H1 (cell line): ENCODE results near the gene GATAD2B. TPM values are rescaled to one million over a fixed set of nuclear protein-coding genes. Genes with fewer than 3 reads are reported as not detected.

Experiments used
- CTCF ChIA-PET: fragments of 300-600 bp; sonication (Branson Sonifier 250); formaldehyde crosslinking; loops from one replicate; lab custom pipeline; 2021; ENCODE audit not compliant: partially characterized antibody; lab: Charles Lee
- POLR2A ChIA-PET: fragments of 300-600 bp; sonication (Branson Sonifier 250); formaldehyde crosslinking; loops from one replicate; lab custom pipeline; 2021; ENCODE audit warnings: inconsistent platforms; ENCODE audit not compliant: partially characterized antibody; lab: Charles Lee
- DNase-seq, 2 experiments: peaks; one replicate each; pipeline versions ENCODE4 v3.0.0 to v3.0.0-alpha.2; 2010 to 2022; ENCODE audit warnings: low spot score in 2 of 2, low read depth in 1 of 2, mixed read lengths in 1 of 2
- FAIRE-seq: peaks from 2 replicates; lab custom pipeline; 2011; peaks lifted over from hg19 to GRCh38; lab: Jason Lieb, UNC
- H2AFZ ChIP-seq: 2 replicates; pipeline ENCODE4 v1.8.1; 2012; ENCODE audit warnings: low read length, inconsistent platforms
- H2AK5ac ChIP-seq: 2 replicates; pipeline ENCODE4 v1.6.1; 2013; ENCODE audit warnings: low read depth, low read length
- H2BK120ac ChIP-seq: replicated peaks from 2 replicates; pipeline ENCODE3; 2013; ENCODE audit warnings: low read depth, low read length, inconsistent platforms
- H2BK12ac ChIP-seq: 2 replicates; pipeline ENCODE4 v1.6.1; 2013; ENCODE audit warnings: low read depth, low read length
- H2BK15ac ChIP-seq: 2 replicates; pipeline ENCODE4 v1.6.1; 2013; ENCODE audit warnings: low read length
- H2BK20ac ChIP-seq: 2 replicates; pipeline ENCODE4 v1.6.1; 2013; ENCODE audit warnings: low read length
- H2BK5ac ChIP-seq: 2 replicates; pipeline ENCODE4 v1.6.1; 2013; ENCODE audit warnings: low read depth, low read length
- H3K14ac ChIP-seq: 2 replicates; pipeline ENCODE4 v1.6.1; 2013; ENCODE audit warnings: inconsistent platforms; ENCODE audit not compliant: insufficient read length
- H3K18ac ChIP-seq: 2 replicates; pipeline ENCODE4 v1.6.1; 2013; ENCODE audit warnings: low read length; ENCODE audit errors: extremely low read depth
- H3K23ac ChIP-seq: 2 replicates; pipeline ENCODE4 v1.6.1; 2013; ENCODE audit warnings: inconsistent platforms; ENCODE audit not compliant: insufficient read length
- H3K23me2 ChIP-seq: 2 replicates; pipeline ENCODE4 v1.6.1; 2013; ENCODE audit warnings: low read depth, low read length
- H3K27ac ChIP-seq: 2 replicates; pipeline ENCODE4 v1.6.1; 2011; ENCODE audit warnings: low read depth, low read length, inconsistent platforms
- H3K27me3 ChIP-seq, 4 experiments: replicated peaks in 1 of 4; 1 replicate in 1 of 4; 2 replicates in 3 of 4; pipeline versions ENCODE4 v1.6.1 to v1.8.1; 2011 to 2013; ENCODE audit warnings: low read length in 3 of 4, mild to moderate bottlenecking in 3 of 4, inconsistent platforms in 2 of 4, mixed read lengths in 2 of 4, moderate library complexity in 1 of 4; ENCODE audit not compliant: control insufficient read depth in 3 of 4, insufficient read depth in 3 of 4; ENCODE audit errors: extremely low read depth in 1 of 4
- H3K36me3 ChIP-seq, 4 experiments: 2 replicates each; pipeline versions ENCODE4 v1.6.1 to v1.8.1; 2011 to 2013; ENCODE audit warnings: mild to moderate bottlenecking in 4 of 4, low read length in 3 of 4, moderate library complexity in 2 of 4, control low read depth in 1 of 4, inconsistent platforms in 1 of 4; ENCODE audit not compliant: insufficient read depth in 4 of 4, control insufficient read depth in 2 of 4
- H3K4ac ChIP-seq: replicated peaks from 2 replicates; pipeline ENCODE3; 2013; ENCODE audit warnings: low read length, low read depth, mixed read lengths, inconsistent platforms; ENCODE audit not compliant: insufficient read length
- H3K4me1 ChIP-seq, 4 experiments: replicated peaks in 1 of 4; 1 replicate in 1 of 4; 2 replicates in 3 of 4; pipeline versions ENCODE4 v1.6.1 to v1.8.1; 2011 to 2013; ENCODE audit warnings: low read length in 3 of 4, inconsistent platforms in 2 of 4, mixed read lengths in 1 of 4; ENCODE audit not compliant: insufficient read depth in 4 of 4, control insufficient read depth in 3 of 4
- H3K4me2 ChIP-seq, 2 experiments: 2 replicates each; pipeline versions ENCODE4 v1.6.1 to v1.8.1; 2011 to 2013; ENCODE audit warnings: low read depth in 2 of 2, low read length in 2 of 2, control low read depth in 1 of 2, inconsistent platforms in 1 of 2, mild to moderate bottlenecking in 1 of 2; ENCODE audit not compliant: insufficient read depth in 1 of 2
- H3K4me3 ChIP-seq, 4 experiments: fragments of 200-600, 300-600 bp in 1 of 4; sonication (generic), shearing (Covaris generic), sonication (Bioruptor Twin) in 1 of 4; 2 replicates each; pipeline versions ENCODE4 v1.5.1 to v1.8.1; 2011 to 2016; ENCODE audit warnings: low read length in 4 of 4, low read depth in 3 of 4, control low read depth in 2 of 4, inconsistent platforms in 2 of 4, mild to moderate bottlenecking in 2 of 4, mixed read lengths in 1 of 4, moderate library complexity in 1 of 4; ENCODE audit not compliant: insufficient read depth in 2 of 4; ENCODE audit errors: extremely low read depth in 1 of 4
- H3K56ac ChIP-seq: replicated peaks from 2 replicates; pipeline ENCODE3; 2013; ENCODE audit warnings: low read depth, mild to moderate bottlenecking, mixed read lengths, low read length, inconsistent platforms; ENCODE audit not compliant: insufficient read length
- H3K79me1 ChIP-seq: 2 replicates; pipeline ENCODE4 v1.6.1; 2013; ENCODE audit warnings: low read depth, low read length, control low read depth
- H3K79me2 ChIP-seq, 2 experiments: 2 replicates each; pipeline versions ENCODE4 v1.6.1 to v1.8.1; 2012 to 2013; ENCODE audit warnings: low read length in 2 of 2, mild to moderate bottlenecking in 2 of 2, inconsistent platforms in 1 of 2; ENCODE audit not compliant: insufficient read depth in 2 of 2, control insufficient read depth in 1 of 2
- H3K9ac ChIP-seq, 4 experiments: replicated peaks in 1 of 4; 1 replicate in 1 of 4; 2 replicates in 3 of 4; pipeline versions ENCODE4 v1.6.1 to v1.8.1; 2011 to 2013; ENCODE audit warnings: low read depth in 3 of 4, low read length in 3 of 4, control low read depth in 2 of 4, mild to moderate bottlenecking in 2 of 4, moderate library complexity in 2 of 4, inconsistent platforms in 1 of 4; ENCODE audit errors: extremely low read depth in 1 of 4
- H3K9me3 ChIP-seq, 2 experiments: 2 replicates each; pipeline versions ENCODE4 v1.6.1 to v1.8.1; 2012 to 2013; ENCODE audit warnings: mild to moderate bottlenecking in 2 of 2, moderate library complexity in 2 of 2, control low read depth in 1 of 2, inconsistent platforms in 1 of 2, low read depth in 1 of 2, low read length in 1 of 2, mixed read lengths in 1 of 2; ENCODE audit not compliant: insufficient read depth in 2 of 2
- H4K20me1 ChIP-seq, 2 experiments: replicated peaks in 1 of 2; 2 replicates each; pipeline versions ENCODE3 to v1.8.1; 2011 to 2013; ENCODE audit warnings: inconsistent platforms in 2 of 2, low read length in 2 of 2, mild to moderate bottlenecking in 1 of 2; ENCODE audit not compliant: insufficient read depth in 2 of 2, control insufficient read depth in 1 of 2
- H4K5ac ChIP-seq: 2 replicates; pipeline ENCODE4 v1.6.1; 2013; ENCODE audit warnings: low read length, low read depth, mixed read lengths, inconsistent platforms; ENCODE audit not compliant: insufficient read length
- H4K8ac ChIP-seq: 2 replicates; pipeline ENCODE4 v1.8.0; 2013; ENCODE audit warnings: mild to moderate bottlenecking, moderate library complexity, low read length, inconsistent platforms; ENCODE audit not compliant: insufficient read depth; ENCODE audit errors: extremely low read depth
- H4K91ac ChIP-seq: replicated peaks from 2 replicates; pipeline ENCODE3; 2013; ENCODE audit warnings: low read length, mixed read lengths, inconsistent platforms; ENCODE audit not compliant: insufficient read length
- BACH1 ChIP-seq: IDR thresholded peaks from 2 replicates; pipeline ENCODE4 v1.6.1; 2012; ENCODE audit warnings: low read length, improper control_type of control experiment
- CBX5 ChIP-seq: fragments of 300-800, 300-1000 bp; sonication (generic); IDR thresholded peaks from 2 replicates; pipeline ENCODE4 v1.7.1; 2016; ENCODE audit warnings: antibody characterized with exemption, low read length, low read depth
- CREB1 ChIP-seq: IDR thresholded peaks from 2 replicates; pipeline ENCODE4 v1.6.1; 2012; ENCODE audit warnings: inconsistent platforms
- CTBP2 ChIP-seq: IDR thresholded peaks from 2 replicates; pipeline ENCODE4 v1.7.0; 2011; ENCODE audit warnings: borderline replicate concordance, mild to moderate bottlenecking, moderate library complexity, mixed read lengths, low read length; ENCODE audit not compliant: insufficient read depth, insufficient read length
- GABPA ChIP-seq: IDR thresholded peaks from 2 replicates; pipeline ENCODE4 v1.6.1; 2011; ENCODE audit warnings: mild to moderate bottlenecking, low read length, moderate library complexity, borderline replicate concordance; ENCODE audit not compliant: insufficient read depth
- HDAC2 ChIP-seq, 2 experiments: fragments of 300-600 bp in 1 of 2; sonication (generic) in 1 of 2; IDR thresholded peaks; 2 replicates each; pipeline ENCODE4 v1.6.1; 2011 to 2012; ENCODE audit warnings: low read depth in 2 of 2, low read length in 2 of 2, mild to moderate bottlenecking in 2 of 2, moderate library complexity in 2 of 2, borderline replicate concordance in 1 of 2, inconsistent platforms in 1 of 2
- NRF1 ChIP-seq: IDR thresholded peaks from 2 replicates; pipeline ENCODE4 v1.6.1; 2011; ENCODE audit warnings: mild to moderate bottlenecking, low read depth, low read length, improper control_type of control experiment
- PHF8 ChIP-seq: fragments of 200-600 bp; sonication (generic); conservative IDR thresholded peaks from 2 replicates; pipeline ENCODE4 v1.7.1; 2012; ENCODE audit warnings: low read depth, mild to moderate bottlenecking, inconsistent platforms, low read length, moderate library complexity
- POLR2A ChIP-seq, 2 experiments: IDR thresholded peaks; 1 replicate in 1 of 2; 2 replicates in 1 of 2; pipeline ENCODE4 v1.6.1; 2011; ENCODE audit warnings: low read depth in 2 of 2, low read length in 2 of 2, mild to moderate bottlenecking in 2 of 2; ENCODE audit errors: control extremely low read depth in 1 of 2
- POU5F1 ChIP-seq: IDR thresholded peaks from 2 replicates; pipeline ENCODE4 v1.6.1; 2011; ENCODE audit warnings: low read depth, mild to moderate bottlenecking, low read length, moderate library complexity
- SAP30 ChIP-seq: fragments of 300-600 bp; sonication (generic); IDR thresholded peaks from 2 replicates; pipeline ENCODE4 v1.7.1; 2012; ENCODE audit warnings: low read length, moderate library complexity, mild to moderate bottlenecking, inconsistent platforms; ENCODE audit not compliant: insufficient read depth, insufficient replicate concordance
- SIX5 ChIP-seq: IDR thresholded peaks from 2 replicates; pipeline ENCODE4 v1.6.1; 2011; ENCODE audit warnings: mild to moderate bottlenecking, low read depth, low read length
- TCF12 ChIP-seq: IDR thresholded peaks from 2 replicates; pipeline ENCODE4 v1.6.1; 2011; ENCODE audit warnings: low read depth, mild to moderate bottlenecking, low read length
- WGBS, 2 experiments: shearing (Covaris generic) in 1 of 2; methylation state at CpG; one replicate each; pipeline versions ENCODE4 v1.1.6 to v1.1.7; 2013 to 2015; ENCODE audit warnings: low lambda C conversion rate in 2 of 2, mixed read lengths in 2 of 2, inconsistent platforms in 1 of 2, low coverage in 1 of 2, missing lambda C conversion rate in 1 of 2; ENCODE audit not compliant: insufficient replicate concordance in 2 of 2, insufficient coverage in 1 of 2, insufficient read length in 1 of 2; ENCODE audit errors: extremely low coverage in 1 of 2, missing lambda C conversion rate in 1 of 2; 5-methylcytosine and 5-hydroxymethylcytosine counted together
- polyA plus RNA-seq, 7 experiments: library from polyadenylated mRNA; depleted of rRNA in 3 of 7; stranded (reverse) in 5 of 7; unstranded in 2 of 7; fragments of >200 nt in 5 of 7; fragments of 200-250 nt in 2 of 7; gene quantifications; 1 replicate in 5 of 7; 2 replicates in 1 of 7; 4 replicates in 1 of 7; pipeline versions ENCODE4 v1.2.1 to v1.2.3, GENCODE V29; 2011 to 2013; ENCODE audit warnings: missing spikeins in 2 of 7, mixed read lengths in 2 of 7
- total RNA-seq: library from RNA; stranded (reverse); fragmentation: NEBNext Ultra II Directional; extraction: Animal tissue kit (Norgen Biotek cat#: 25700); gene quantifications from 2 replicates; pipeline ENCODE4 v1.2.1, GENCODE V29; 2021

The GATAD2B gene
- total and polyA plus RNA-seq, 2 of the 8 experiments (the other 6 are each of a cell fraction or from before 2014, with no cell fraction given), result 8.4 to 39.1 TPM

GRCh38 chr1:153795330-153795837 is 127.4 kb downstream of the GATAD2B start:
- no peak for DNase-seq
- TF ChIP-seq SIX5 (no peak), CBX5 (no peak), POU5F1 (no peak), PHF8 (no peak), NRF1 (no peak), TCF12 (no peak), BACH1 (no peak), POLR2A (IDR thresholded peaks at IDR 0.05; ENCODE audit: control extremely low read depth in 1 of 2, low read depth in 2 of 2, low read length in 2 of 2) (no peak), SAP30 (no peak), CTBP2 (no peak), HDAC2 (IDR thresholded peaks at IDR 0.05; ENCODE audit: borderline replicate concordance in 1 of 2, low read depth in 2 of 2, low read length in 2 of 2) (no peak), CREB1 (no peak), GABPA (no peak)

More at GRCh38 chr1:153795330-153795837, 127.4 kb downstream of the GATAD2B start:
- Histone ChIP-seq H3K23me2 (no peaks in the 10 kb centered on the region; the same call in 1 of the 2 replicates), H3K4me3 (peak overlapping the region in 1 of 4 experiments; percentile 48; a peak in 1 of 8 replicates), H2AFZ (no peak overlapping the region), H3K56ac (no peak overlapping the region), H3K14ac (no peak overlapping the region), H2BK120ac (no peak overlapping the region), H3K27me3 (no peaks in the 10 kb centered on the region; a peak in 1 of 7 replicates), H4K20me1 (peaks cover 0 to 4% of the 10 kb centered on the region in 2 experiments), H2BK20ac (no peak overlapping the region), H3K4me1 (peaks cover 6 to 32% (median 22%) of the 10 kb centered on the region in 4 experiments), H3K27ac (no peak overlapping the region), H2BK15ac (peak overlapping the region; percentile 36; the same call in 1 of the 2 replicates), H4K91ac (peak overlapping the region; percentile 4), H3K79me1 (no peaks in the 10 kb centered on the region), H3K23ac (no peak overlapping the region), H2BK5ac (no peak overlapping the region), H4K8ac (peak overlapping the region; percentile 54; the same call in 1 of the 2 replicates), H3K18ac (peak overlapping the region; percentile 15), H2AK5ac (peak overlapping the region; percentile 59; the same call in 1 of the 2 replicates), H3K36me3 (no peaks in the 10 kb centered on the region; a peak in 1 of 8 replicates), H3K4me2 (peak overlapping the region; percentile 60 to 61), H4K5ac (peak overlapping the region; percentile 2), H3K9ac (0 out of 7 replicates have a peak overlapping the region, but pooled peaks of 1 of the 4 experiments have one; percentile 15), H3K4ac (peak overlapping the region; percentile 33), H2BK12ac (peak overlapping the region; percentile 80; the same call in 1 of the 2 replicates), H3K9me3 (no peaks in the 10 kb centered on the region), H3K79me2 (no peaks in the 10 kb centered on the region)
- CTCF ChIA-PET, result interaction anchor here (0.9 to 2.9 kb wide), 5 partner anchors 23 to 270 kb away, joined by 3 to 8 read pairs (median 4); partner anchors contain the start of gene JTB
- POLR2A ChIA-PET, result interaction anchor here (0.6 to 15.1 kb wide), 5 partner anchors 9 to 198 kb away, joined by 3 to 153 read pairs (median 4); partner anchors contain the start of genes GATAD2B and RPS27
- WGBS, 2 experiments, result 93% methylated on average over 17 of the region's 18 CpGs; no CpG with 5 or more reads in 1 of the 2 experiments
- FAIRE-seq, result no peak
